Raji (cell line): ENCODE data around the gene LMO2.

Experiments
- POLR2A ChIP-seq: IDR thresholded peaks from 2 replicates; pipeline ENCODE4 v1.6.1; 2011; ENCODE audit warnings: low read depth, low read length, control low read depth; ENCODE audit not compliant: insufficient read depth

Gene LMO2

GRCh38 chr11:33899400-33900037 is 7.6 kb upstream of the LMO2 start:
- no peak for TF ChIP-seq POLR2A

GRCh38 chr11:33898957-33899356 is 7.1 kb upstream of the LMO2 start:
- no peak for TF ChIP-seq POLR2A

GRCh38 chr11:33897761-33898375 is 6.0 kb upstream of the LMO2 start:
- no peak for TF ChIP-seq POLR2A

GRCh38 chr11:33896911-33897310 is 5.0 kb upstream of the LMO2 start:
- TF ChIP-seq POLR2A: no peak

DNA sequence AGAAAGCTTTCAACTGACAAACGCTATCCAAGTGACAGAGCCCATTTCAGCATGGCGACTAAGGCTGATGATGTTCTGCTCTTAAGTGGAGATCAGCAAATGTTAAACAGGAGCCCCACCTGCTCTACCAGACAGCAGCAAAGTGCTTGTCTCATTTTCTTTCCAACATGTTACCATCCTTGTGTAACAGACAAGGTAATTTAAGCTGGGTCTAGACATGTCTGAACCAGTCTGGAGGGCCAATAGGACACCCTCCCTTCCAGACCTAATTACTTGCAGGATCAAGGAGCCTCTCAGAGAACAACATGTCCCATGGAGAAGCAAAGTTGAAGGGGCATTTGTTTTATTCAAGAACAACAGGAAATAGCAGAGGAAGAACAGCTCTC is 3.9 kb upstream of the LMO2 start:
- TF ChIP-seq POLR2A: no peak

GRCh38 chr11:33894398-33894746 is 2.5 kb upstream of the LMO2 start:
- TF ChIP-seq POLR2A: no peak

DNA sequence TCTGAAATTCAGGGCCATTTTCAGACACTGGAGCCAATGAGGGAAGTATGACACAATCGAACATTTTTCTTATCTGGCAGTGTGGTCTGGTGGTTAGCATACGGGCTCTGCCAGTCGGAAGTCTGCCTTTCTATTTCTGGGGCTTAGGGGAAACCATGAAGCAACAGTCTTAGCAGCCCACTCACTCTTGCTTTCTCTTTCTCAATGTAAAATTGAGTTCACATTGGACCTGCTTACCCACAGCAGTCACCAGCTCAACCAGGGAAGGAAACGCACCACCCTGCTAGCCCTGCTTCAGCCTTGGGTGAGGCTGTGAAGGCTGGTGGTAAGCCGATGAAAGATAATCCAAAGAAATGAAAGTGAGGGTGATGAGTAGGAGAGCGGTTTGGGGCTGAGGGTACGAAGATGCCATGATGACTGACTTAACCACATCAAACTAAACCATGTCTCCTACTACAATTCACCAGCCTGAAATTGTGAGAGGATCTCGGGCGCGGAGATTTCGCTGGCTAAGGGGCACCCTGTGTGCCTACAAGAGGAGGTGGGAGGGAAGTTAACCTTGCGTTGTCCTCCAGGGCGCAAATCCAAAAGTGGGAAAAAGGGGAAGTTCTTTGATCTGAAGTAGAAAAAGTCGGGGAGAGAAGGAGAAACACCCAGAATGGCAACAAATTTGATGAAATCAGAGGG is 2.0 kb upstream of the LMO2 start:
- TF ChIP-seq POLR2A: no peak

GRCh38 chr11:33892906-33893594 is 1.2 kb upstream of the LMO2 start:
- no peak for TF ChIP-seq POLR2A

DNA sequence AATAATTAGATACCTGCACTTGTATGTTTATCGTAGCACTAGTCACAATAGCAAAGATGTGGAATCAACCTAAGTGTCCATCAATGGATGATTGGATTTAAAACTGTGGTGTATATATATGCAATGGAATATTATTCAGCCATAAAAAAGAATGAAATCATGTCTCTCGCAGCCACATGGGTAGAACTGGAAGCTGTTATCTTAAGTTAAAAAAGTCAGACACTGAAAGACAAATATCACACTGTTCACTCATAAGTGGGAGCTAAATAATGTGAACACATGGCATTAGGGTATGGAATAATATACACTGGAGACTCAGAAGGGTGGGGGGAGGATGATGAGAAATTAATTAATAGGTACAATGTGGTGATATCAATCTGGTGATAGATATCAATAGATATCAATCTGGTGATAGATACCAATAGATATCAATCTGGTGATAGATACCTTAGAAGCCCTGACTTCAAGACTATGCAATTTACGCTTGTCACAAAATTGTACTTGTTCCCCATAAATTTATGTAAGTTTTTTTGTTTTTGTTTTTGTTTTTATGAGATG is 2.0 kb downstream of the LMO2 start:
- no peak for TF ChIP-seq POLR2A

GRCh38 chr11:33889296-33889695 is 2.6 kb downstream of the LMO2 start:
- no peak for TF ChIP-seq POLR2A

- no peak for TF ChIP-seq POLR2A
Measured at GRCh38 chr11:33887886-33888285, 4.0 kb downstream of the LMO2 start.

DNA sequence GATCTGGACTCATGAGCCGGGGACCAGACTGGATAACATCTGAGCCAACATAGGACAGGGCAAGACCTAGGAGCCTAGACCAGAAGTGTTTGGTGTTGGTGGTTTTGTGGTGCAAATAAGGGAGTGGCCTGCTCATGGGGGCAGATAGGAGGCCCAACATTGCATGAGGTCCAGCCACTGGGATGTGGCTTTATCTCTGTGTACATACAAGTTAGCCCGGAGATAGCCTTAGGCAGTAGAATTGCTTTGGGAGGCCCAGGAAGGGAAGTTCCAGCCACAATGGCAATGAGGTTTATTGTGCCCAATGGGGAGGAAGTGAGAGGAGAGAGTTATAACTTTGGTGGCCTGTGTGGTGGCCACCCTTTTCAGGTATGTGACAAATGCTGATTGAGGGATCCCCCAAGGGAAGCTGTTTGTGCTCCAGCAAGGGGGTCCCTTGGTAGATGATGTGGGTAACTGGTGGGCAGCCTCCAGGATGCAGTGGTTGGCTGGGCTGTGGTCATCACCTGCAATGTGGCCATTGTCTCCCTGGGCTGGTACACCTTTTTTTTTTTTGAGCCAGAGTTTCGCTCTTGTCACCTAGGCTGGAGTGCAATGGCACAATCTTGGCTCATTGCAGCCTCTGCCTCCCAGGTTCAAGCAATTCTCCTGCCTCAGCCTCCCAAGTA is 6.4 kb downstream of the LMO2 start:
- TF ChIP-seq POLR2A: no peak

- no peak for TF ChIP-seq POLR2A
Measured at GRCh38 chr11:33884601-33885000, 7.3 kb downstream of the LMO2 start.

DNA sequence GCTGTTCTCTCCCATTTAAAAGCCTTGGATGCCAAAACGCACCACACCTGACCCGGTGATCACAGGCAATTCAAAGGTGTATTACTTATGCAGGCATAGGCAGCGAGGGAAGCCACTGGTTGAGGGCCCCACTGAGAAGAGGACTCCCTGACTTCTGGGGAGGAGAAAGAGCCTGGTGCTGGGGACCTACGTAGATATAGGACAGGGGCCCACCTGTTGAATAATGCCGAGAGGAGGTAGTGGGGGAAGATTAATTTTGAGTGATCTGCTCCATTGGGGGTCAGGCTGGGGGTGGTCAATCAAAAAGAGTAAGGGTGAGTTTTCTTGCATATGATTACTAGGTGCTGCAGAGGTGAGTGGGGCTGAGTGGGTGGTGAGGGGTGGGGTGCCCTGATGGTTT is 7.8 kb downstream of the LMO2 start:
- TF ChIP-seq POLR2A: no peak

GRCh38 chr11:33881651-33882503 is 10.0 kb downstream of the LMO2 start:
- no peak for TF ChIP-seq POLR2A

DNA sequence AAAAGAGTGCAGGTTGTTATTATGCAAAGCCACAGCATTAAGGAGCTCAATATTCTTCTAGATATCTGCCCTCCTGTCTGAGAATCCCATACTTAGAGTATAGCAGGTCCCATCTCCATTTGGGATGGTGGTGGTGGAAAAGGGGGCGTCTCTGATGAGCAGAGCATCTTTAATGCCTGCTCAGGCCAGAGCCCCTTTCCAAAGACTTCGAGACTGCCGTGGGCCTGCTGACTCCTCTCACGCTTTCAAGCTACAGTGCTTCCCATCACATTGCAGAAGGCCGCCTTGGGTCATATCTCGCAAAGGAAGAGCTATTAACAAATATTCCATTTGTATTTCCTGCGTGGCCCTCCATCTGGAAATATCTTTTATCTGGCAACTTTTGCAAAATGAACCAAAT is 10.9 kb downstream of the LMO2 start:
- TF ChIP-seq POLR2A: no peak
